Measurements from ENCODE around the gene PTPRT.

DNA sequence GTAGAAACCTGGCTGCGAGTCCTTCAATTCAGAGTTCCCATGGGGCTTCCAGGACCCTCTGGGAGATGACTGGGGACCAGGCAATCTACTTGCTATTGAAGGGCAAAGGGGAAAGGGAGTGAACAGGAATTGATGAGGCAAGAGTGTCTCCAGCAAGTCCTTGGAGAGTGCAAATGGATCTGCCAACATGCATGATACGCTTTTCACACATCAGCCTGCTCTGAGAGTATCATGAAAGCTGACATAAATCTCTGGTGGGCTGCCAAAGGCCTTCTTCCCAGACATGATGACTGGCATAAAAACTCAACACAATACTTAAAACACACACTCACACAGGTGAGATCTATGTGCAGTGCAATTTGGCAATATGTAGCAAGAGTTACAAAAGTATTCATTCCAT is 759.1 kb downstream of the PTPRT start:
- no peak for TF ChIP-seq POLR2AphosphoS5 (IDR thresholded peaks at IDR 0.05; ENCODE audit: borderline replicate concordance, low read depth, low read length)
- no peak for TF ChIP-seq EZH2 (IDR thresholded peaks at IDR 0.05)
- no peak for TF ChIP-seq FOXP2 (optimal IDR thresholded peaks at IDR 0.05; ENCODE audit: control extremely low read depth, extremely low read length, insufficient read depth)
